Astrocyte of the cerebellum (primary cell): ENCODE measurements around the gene COQ3.

Experiments used
- DNase-seq: peaks from one replicate; pipeline ENCODE4 v3.0.0-alpha.2; 2011; ENCODE audit warnings: low read depth
- H3K4me3 ChIP-seq: 2 replicates; pipeline ENCODE4 v1.5.1; 2011; ENCODE audit warnings: mild to moderate bottlenecking, low read depth, low read length, moderate library complexity
- CTCF ChIP-seq: IDR thresholded peaks from 2 replicates; pipeline ENCODE4 v1.5.1; 2012; ENCODE audit warnings: low read length, low read depth, moderate library complexity, mild to moderate bottlenecking; ENCODE audit errors: missing control alignments
- in situ Hi-C: cut with HindIII; loops from 2 replicates; pipeline ENCODE4 v1.10.0; 2017; ENCODE audit warnings: low sequenced_read_pairs

The COQ3 gene

GRCh38 chr6:99425647-99426450, 31.9 kb upstream of the COQ3 start:
- in situ Hi-C loops = no loop called here
- peak; percentile 56 for TF ChIP-seq CTCF
- H3K4me3 ChIP-seq = peak overlapping the region; percentile 94
- peak; percentile 60 for DNase-seq

GRCh38 chr6:99424761-99425646, 31.0 kb upstream of the COQ3 start, which contains the start of gene PNISR:
Gene PNISR, minus strand, starts transcription at chr6:99425308. Its CDS starts 10,649 bp downstream, at chr6:99414659.
- DNase-seq = peak; percentile 99
- TF ChIP-seq CTCF = no peak
- peak within 1 kb of the TSS; percentile 94 for H3K4me3 ChIP-seq
- in situ Hi-C loops = loop anchor here (5.0 kb wide), 1 partner anchor 87 kb away; no protein-coding TSS in a partner anchor

GRCh38 chr6:99424022-99424421, 30.0 kb upstream of the COQ3 start:
- no peak for DNase-seq
- no peak for TF ChIP-seq CTCF
- H3K4me3 ChIP-seq = peak overlapping the region; percentile 94
- in situ Hi-C loops = loop anchor here (5.0 kb wide), 1 partner anchor 88 kb away; no protein-coding TSS in a partner anchor

GRCh38 chr6:99422912-99423311, 28.9 kb upstream of the COQ3 start:
- H3K4me3 ChIP-seq = no peak overlapping the region
- in situ Hi-C loops = loop anchor here (5.0 kb wide), 1 partner anchor 89 kb away; no protein-coding TSS in a partner anchor
- no peak for DNase-seq
- TF ChIP-seq CTCF = no peak

- no peak for TF ChIP-seq CTCF
- in situ Hi-C loops = no loop called here
- no peak overlapping the region for H3K4me3 ChIP-seq
- DNase-seq = no peak
These were observed 23.1 kb upstream of the COQ3 start for GRCh38 chr6:99416892-99417767.
